Endothelial cell of umbilical vein (primary cell): ENCODE results near the gene TRIM14. TPM values are rescaled to one million over a fixed set of nuclear protein-coding genes. Genes with fewer than 3 reads are reported as not detected.

ENCODE experiments used
- BruUV-seq: library from RNA; stranded (reverse); fragments of 400-500 nt; replicated peaks from 2 replicates; lab custom pipeline; 2021; lab: Mats Ljungman, UMichigan
- CTCF ChIA-PET: fragments of 300-600, 350-600 bp; sonication (Branson Sonifier 250); formaldehyde crosslinking; loops from one replicate; lab custom pipeline; 2021; ENCODE audit warnings: antibody characterized with exemption, inconsistent platforms; lab: Charles Lee
- POLR2A ChIA-PET: fragments of 300-600, 350-600 bp; sonication (Branson Sonifier 250); formaldehyde crosslinking; loops from one replicate; lab custom pipeline; 2021; ENCODE audit warnings: antibody characterized with exemption, inconsistent platforms; lab: Charles Lee
- DNase-seq: peaks from one replicate; pipeline ENCODE4 v3.0.0-alpha.2; 2011; ENCODE audit warnings: low read depth, low spot score
- FAIRE-seq: peaks from 2 replicates; lab custom pipeline; 2011; peaks lifted over from hg19 to GRCh38; lab: Jason Lieb, UNC
- H2AFZ ChIP-seq: 2 replicates; pipeline ENCODE4 v1.6.0; 2012; ENCODE audit warnings: low read depth, low read length, control low read depth, inconsistent platforms
- H3K27ac ChIP-seq: 2 replicates; pipeline ENCODE4 v1.5.1; 2011; ENCODE audit warnings: low read depth, mild to moderate bottlenecking, control low read depth, low read length, moderate library complexity; ENCODE audit not compliant: insufficient read depth
- H3K27me3 ChIP-seq, 2 experiments: 2 replicates each; pipeline versions ENCODE4 v1.6.0 to v1.6.1; 2011; ENCODE audit warnings: low read length in 2 of 2, mixed read lengths in 1 of 2; ENCODE audit not compliant: control insufficient read depth in 2 of 2, insufficient read depth in 2 of 2
- H3K36me3 ChIP-seq, 2 experiments: 2 replicates in 1 of 2; 3 replicates in 1 of 2; pipeline ENCODE4 v1.5.1; 2011; ENCODE audit warnings: low read length in 2 of 2, mild to moderate bottlenecking in 1 of 2, moderate library complexity in 1 of 2; ENCODE audit not compliant: control insufficient read depth in 2 of 2, insufficient read depth in 2 of 2; ENCODE audit errors: extremely low read depth in 1 of 2
- H3K4me1 ChIP-seq: 3 replicates; pipeline ENCODE4 v1.5.1; 2011; ENCODE audit warnings: mild to moderate bottlenecking, low read length; ENCODE audit not compliant: control insufficient read depth, insufficient read depth; ENCODE audit errors: extremely low read depth
- H3K4me2 ChIP-seq: 2 replicates; pipeline ENCODE4 v1.6.1; 2011; ENCODE audit warnings: low read length, control low read depth, mixed read lengths; ENCODE audit not compliant: insufficient read depth
- H3K4me3 ChIP-seq, 3 experiments: fragments of 200-600 bp in 1 of 3; sonication (generic), shearing (Covaris generic) in 1 of 3; replicated peaks in 1 of 3; 2 replicates each; pipeline ENCODE4 v1.5.1; 2011 to 2016; ENCODE audit warnings: control low read depth in 3 of 3, low read length in 3 of 3, mild to moderate bottlenecking in 2 of 3, inconsistent platforms in 1 of 3, low read depth in 1 of 3, moderate library complexity in 1 of 3; ENCODE audit not compliant: insufficient read depth in 1 of 3
- H3K79me2 ChIP-seq: 2 replicates; pipeline ENCODE4 v1.6.0; 2012; ENCODE audit warnings: low read length, inconsistent platforms; ENCODE audit not compliant: control insufficient read depth, insufficient read depth
- H3K9ac ChIP-seq: replicated peaks from 2 replicates; pipeline ENCODE3; 2011; ENCODE audit warnings: low read length, control low read depth; ENCODE audit not compliant: insufficient read depth; ENCODE audit errors: extremely low read depth
- H3K9me1 ChIP-seq: replicated peaks from 3 replicates; pipeline ENCODE4 v1.6.0; 2011; ENCODE audit warnings: mild to moderate bottlenecking, low read length; ENCODE audit not compliant: control insufficient read depth, insufficient read depth; ENCODE audit errors: extremely low read depth
- H3K9me3 ChIP-seq: replicated peaks from 2 replicates; pipeline ENCODE4 v1.5.1; 2012; ENCODE audit warnings: low read length, inconsistent platforms; ENCODE audit not compliant: control insufficient read depth, insufficient read depth
- H4K20me1 ChIP-seq: replicated peaks from 2 replicates; pipeline ENCODE3; 2011; ENCODE audit warnings: mild to moderate bottlenecking, low read length; ENCODE audit not compliant: control insufficient read depth, insufficient read depth; ENCODE audit errors: extremely low read depth
- CTCF ChIP-seq, 2 donors: IDR thresholded peaks; 1 replicate in 1 of 2; 2 replicates in 1 of 2; pipeline ENCODE4 v1.5.1; 2011; ENCODE audit warnings: low read length in 2 of 2, mild to moderate bottlenecking in 2 of 2, moderate library complexity in 2 of 2, control low read depth in 1 of 2, inconsistent platforms in 1 of 2, low read depth in 1 of 2; ENCODE audit not compliant: insufficient read depth in 1 of 2; ENCODE audit errors: extremely low read depth in 1 of 2
- EZH2 ChIP-seq: IDR thresholded peaks from 2 replicates; pipeline ENCODE4 v1.6.1; 2012; ENCODE audit warnings: borderline replicate concordance, low read depth, mild to moderate bottlenecking, moderate library complexity, low read length, inconsistent platforms; ENCODE audit not compliant: severe bottlenecking
- FOS ChIP-seq: IDR thresholded peaks from 2 replicates; pipeline ENCODE4 v1.6.1; 2011; ENCODE audit warnings: mild to moderate bottlenecking, low read length, moderate library complexity, borderline replicate concordance; ENCODE audit not compliant: insufficient read depth
- GATA2 ChIP-seq: IDR thresholded peaks from 2 replicates; pipeline ENCODE4 v1.7.0; 2011; ENCODE audit warnings: low read depth, mild to moderate bottlenecking, moderate library complexity, mixed read lengths, low read length; ENCODE audit not compliant: insufficient read length, insufficient read depth
- JUN ChIP-seq: IDR thresholded peaks from 2 replicates; pipeline ENCODE4 v1.6.1; 2011; ENCODE audit warnings: borderline replicate concordance, low read depth; ENCODE audit not compliant: insufficient read length, insufficient read depth
- MAX ChIP-seq: IDR thresholded peaks from 2 replicates; pipeline ENCODE4 v1.6.1; 2011; ENCODE audit not compliant: insufficient read depth, insufficient read length
- MYC ChIP-seq: IDR thresholded peaks from one replicate; pipeline ENCODE4 v1.6.1; 2011; ENCODE audit warnings: mild to moderate bottlenecking, low read depth, low read length
- POLR2A ChIP-seq: IDR thresholded peaks from 2 replicates; pipeline ENCODE4 v1.6.1; 2012; ENCODE audit warnings: low read depth, mild to moderate bottlenecking, control low read depth, low read length
- POLR2AphosphoS5 ChIP-seq: IDR thresholded peaks from 2 replicates; pipeline ENCODE4 v1.6.1; 2012; ENCODE audit warnings: low read depth, mild to moderate bottlenecking, control low read depth, low read length, moderate library complexity; ENCODE audit not compliant: insufficient read depth
- dilution Hi-C: fragments of 300-500 bp; cut with MboI; formaldehyde crosslinking; loops from one replicate; pipeline ENCODE4 v1.15.0; 2019; ENCODE audit warnings: low sequenced_read_pairs; ENCODE audit not compliant: extremely low pct_ligation_motif_present
- intact Hi-C: fragments of 100-400 bp; cut with micrococcal nuclease; formaldehyde crosslinking; loops from one replicate; pipeline ENCODE4 v1.10.0; 2022
- polyA plus RNA-seq, 4 experiments: library from polyadenylated mRNA; depleted of rRNA in 3 of 4; stranded (reverse) in 3 of 4; unstranded in 1 of 4; fragments of >200 nt; gene quantifications; 2 replicates each; pipeline versions ENCODE4 v1.2.1 to v1.2.3, GENCODE V29; 2011 to 2012; ENCODE audit warnings: missing spikeins in 1 of 4
- total RNA-seq: library from RNA; stranded (reverse); gene quantifications from 2 replicates; pipeline ENCODE4 v1.2.3, GENCODE V29; 2021

Gene TRIM14
- total and polyA plus RNA-seq, 2 donors (not counting 3 experiments of a cell fraction or from before 2014, with no cell fraction given): 4.8 to 10.7 TPM

- Histone ChIP-seq H3K79me2 (no peaks in the 10 kb centered on the region), H4K20me1 (no peaks in the 10 kb centered on the region), H3K4me2 (no peak overlapping the region), H3K9ac (no peak overlapping the region), H3K9me3 (no peaks in the 10 kb centered on the region), H3K4me1 (no peaks in the 10 kb centered on the region), H3K36me3 (no peaks in the 10 kb centered on the region), H3K27me3 (no peaks in the 10 kb centered on the region), H3K27ac (no peak overlapping the region), H3K9me1 (no peaks in the 10 kb centered on the region), H2AFZ (no peak overlapping the region), H3K4me3 (no peak overlapping the region)
- no TSS peak for BruUV-seq
- DNase-seq (no peak), FAIRE-seq (no peak)
- dilution Hi-C loops: no loop called here
- intact Hi-C loops: no loop called here
- POLR2A ChIA-PET: no interaction called here
- TF ChIP-seq MYC (no peak), MAX (no peak), JUN (no peak)
- CTCF ChIA-PET: no interaction called here
These were observed 39.2 kb upstream of the TRIM14 start for GRCh38 chr9:98158071-98158831.

GRCh38 chr9:98157372-98157771 is 38.4 kb upstream of the TRIM14 start:
- Histone ChIP-seq H3K36me3 (no peaks in the 10 kb centered on the region), H3K79me2 (no peaks in the 10 kb centered on the region), H3K4me2 (no peak overlapping the region), H3K9ac (no peak overlapping the region), H3K27ac (no peak overlapping the region), H3K27me3 (no peaks in the 10 kb centered on the region), H3K4me3 (no peak overlapping the region), H2AFZ (no peak overlapping the region), H3K9me3 (no peaks in the 10 kb centered on the region), H3K9me1 (no peaks in the 10 kb centered on the region), H3K4me1 (no peaks in the 10 kb centered on the region), H4K20me1 (no peaks in the 10 kb centered on the region)
- TF ChIP-seq GATA2 (no peak), POLR2A (no peak), POLR2AphosphoS5 (no peak), JUN (no peak), CTCF (IDR thresholded peaks at IDR 0.05; ENCODE audit: extremely low read depth in 1 of 2, insufficient read depth in 1 of 2, low read depth in 1 of 2, low read length in 2 of 2) (no peak), EZH2 (no peak), MAX (no peak), FOS (no peak), MYC (no peak)
- ChIA-PET POLR2A (no interaction called here), CTCF (no interaction called here)
- dilution Hi-C loops: no loop called here
- BruUV-seq: no TSS peak
- DNase-seq: no peak
- intact Hi-C loops: no loop called here
- FAIRE-seq: no peak
